ENCODE results near the gene EIF4G1.

DNA sequence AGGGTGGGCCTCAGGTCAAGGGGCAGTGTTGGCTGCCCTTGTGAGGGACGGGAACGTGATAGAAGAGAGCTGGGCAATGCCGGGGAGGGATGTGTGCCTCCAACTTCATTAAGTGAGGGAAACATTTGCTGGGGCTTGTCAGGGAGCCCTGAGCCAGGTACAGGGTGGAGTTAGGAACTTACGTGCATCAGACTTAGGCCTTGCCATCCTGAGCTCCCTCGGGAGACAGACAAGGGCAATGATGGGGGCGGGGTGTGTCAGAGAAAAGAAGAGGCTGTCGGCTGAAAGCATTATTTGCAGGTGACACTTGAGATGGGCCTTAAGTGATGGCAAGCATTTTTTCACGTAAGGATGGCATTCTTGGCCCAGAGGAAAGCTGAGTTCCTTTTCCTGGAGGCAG is 24.6 kb downstream of the EIF4G1 start:
- TF ChIP-seq, protein P1, sequence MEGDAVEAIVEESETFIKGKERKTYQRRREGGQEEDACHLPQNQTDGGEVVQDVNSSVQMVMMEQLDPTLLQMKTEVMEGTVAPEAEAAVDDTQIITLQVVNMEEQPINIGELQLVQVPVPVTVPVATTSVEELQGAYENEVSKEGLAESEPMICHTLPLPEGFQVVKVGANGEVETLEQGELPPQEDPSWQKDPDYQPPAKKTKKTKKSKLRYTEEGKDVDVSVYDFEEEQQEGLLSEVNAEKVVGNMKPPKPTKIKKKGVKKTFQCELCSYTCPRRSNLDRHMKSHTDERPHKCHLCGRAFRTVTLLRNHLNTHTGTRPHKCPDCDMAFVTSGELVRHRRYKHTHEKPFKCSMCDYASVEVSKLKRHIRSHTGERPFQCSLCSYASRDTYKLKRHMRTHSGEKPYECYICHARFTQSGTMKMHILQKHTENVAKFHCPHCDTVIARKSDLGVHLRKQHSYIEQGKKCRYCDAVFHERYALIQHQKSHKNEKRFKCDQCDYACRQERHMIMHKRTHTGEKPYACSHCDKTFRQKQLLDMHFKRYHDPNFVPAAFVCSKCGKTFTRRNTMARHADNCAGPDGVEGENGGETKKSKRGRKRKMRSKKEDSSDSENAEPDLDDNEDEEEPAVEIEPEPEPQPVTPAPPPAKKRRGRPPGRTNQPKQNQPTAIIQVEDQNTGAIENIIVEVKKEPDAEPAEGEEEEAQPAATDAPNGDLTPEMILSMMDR (IDR thresholded peaks at IDR 0.05; ENCODE audit: low read length), result no peak
- no peak for TF ChIP-seq EZH2 (IDR thresholded peaks at IDR 0.05; ENCODE audit: borderline replicate concordance, low read length)

All from OCI-LY1 (cell line).